SJSA1 (cell line): Measurements from ENCODE around the gene YAP1. TPM values are rescaled to one million over a fixed set of nuclear protein-coding genes. Genes with fewer than 3 reads are reported as not detected.
"Not testable (repeated sequence)": the region's sequence is repeated elsewhere in the genome, so short reads cannot be mapped to it uniquely, and the experiment has no call there.

Experiments
- DNase-seq, 2 experiments: peaks; one replicate each; pipeline ENCODE4 v3.0.0-alpha.2; 2015 to 2020; ENCODE audit warnings: low spot score in 2 of 2, low read depth in 1 of 2
- H3K27ac ChIP-seq: fragments of 250-450 bp; sonication (Bioruptor Pico); 2 replicates; pipeline ENCODE4 v1.5.1; 2020; ENCODE audit warnings: mild to moderate bottlenecking, moderate library complexity
- H3K27me3 ChIP-seq: fragments of 250-450 bp; sonication (Bioruptor Pico); replicated peaks from 2 replicates; pipeline ENCODE4 v1.5.1; 2020; ENCODE audit warnings: mild to moderate bottlenecking, moderate library complexity
- H3K36me3 ChIP-seq: fragments of 250-450 bp; sonication (Bioruptor Pico); 2 replicates; pipeline ENCODE4 v1.5.1; 2020; ENCODE audit warnings: mild to moderate bottlenecking
- H3K4me1 ChIP-seq: fragments of 250-450 bp; sonication (Bioruptor Pico); replicated peaks from 2 replicates; pipeline ENCODE4 v1.6.1; 2021; ENCODE audit warnings: mild to moderate bottlenecking
- H3K4me3 ChIP-seq: fragments of 250-450 bp; sonication (Bioruptor Pico); 2 replicates; pipeline ENCODE4 v1.5.1; 2020; ENCODE audit warnings: mild to moderate bottlenecking
- H3K9me3 ChIP-seq: fragments of 250-450 bp; sonication (Bioruptor Pico); replicated peaks from 2 replicates; pipeline ENCODE4 v1.5.1; 2020; ENCODE audit warnings: mild to moderate bottlenecking
- total RNA-seq: library from RNA; depleted of rRNA; stranded (reverse); fragments of >200 nt; shearing (Covaris generic); gene quantifications from 2 replicates; pipeline ENCODE4 v1.2.3, GENCODE V29; 2014

The YAP1 gene
- total RNA-seq, 1 experiment from 2014 or later: 38.1 TPM

DNA sequence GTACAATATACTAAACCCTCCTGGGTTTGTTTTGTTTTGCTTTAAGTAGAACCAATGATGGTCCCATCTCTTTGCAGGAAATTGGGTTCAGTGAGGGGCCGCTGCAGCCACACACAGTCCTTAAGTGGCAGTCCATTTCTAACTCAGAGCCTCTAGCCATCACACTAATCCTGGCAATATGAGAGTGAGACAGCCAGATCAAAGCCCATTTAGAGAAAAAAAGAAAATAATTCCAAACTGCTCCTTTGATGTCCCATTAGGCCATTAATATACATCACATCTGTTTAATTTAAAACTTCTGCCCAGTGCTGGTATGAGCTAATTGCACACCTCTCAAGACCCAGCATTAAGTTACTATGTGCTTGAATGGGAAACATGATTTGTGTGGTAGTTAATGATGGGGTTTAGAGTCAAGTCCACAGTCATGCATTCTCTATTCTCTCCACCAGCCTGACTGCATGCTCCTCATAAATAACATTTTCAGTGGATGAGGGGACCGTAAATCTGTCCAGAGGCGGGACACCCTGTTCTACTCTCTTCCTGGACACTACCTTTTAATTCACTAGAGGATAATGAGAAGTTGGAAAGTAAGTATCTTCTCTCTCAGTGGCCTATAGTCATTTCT lies 153.2 kb downstream of the YAP1 start:
- no peaks in the 10 kb centered on the region for H3K4me1 ChIP-seq
- H3K4me3 ChIP-seq: no peak overlapping the region
- H3K36me3 ChIP-seq: no peaks in the 10 kb centered on the region
- no peak overlapping the region for H3K27ac ChIP-seq
- no peaks in the 10 kb centered on the region for H3K9me3 ChIP-seq
- H3K27me3 ChIP-seq: no peaks in the 10 kb centered on the region
- DNase-seq: no peak

DNA sequence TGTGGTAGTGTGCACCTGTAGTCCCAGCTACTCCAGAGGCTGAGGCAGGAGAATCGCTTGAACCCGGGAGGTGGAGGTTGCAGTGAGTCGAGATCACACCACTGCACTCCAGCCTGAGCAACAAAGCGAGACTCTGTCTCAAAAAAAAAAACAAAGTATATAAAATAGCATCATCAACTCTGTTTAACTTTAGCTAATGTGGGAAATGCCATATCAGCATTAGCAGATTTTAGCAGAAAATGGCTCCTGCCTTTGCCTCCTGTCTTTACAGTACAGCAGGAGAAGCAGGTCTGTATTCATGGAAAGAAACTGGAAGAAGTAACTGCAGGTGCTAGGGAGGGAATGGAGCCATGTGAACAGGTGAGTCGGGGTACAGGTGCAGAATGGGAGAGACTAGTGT lies 154.5 kb downstream of the YAP1 start:
- not testable (repeated sequence) for H3K4me1 ChIP-seq, H3K36me3 ChIP-seq, DNase-seq, H3K9me3 ChIP-seq, H3K27me3 ChIP-seq, H3K27ac ChIP-seq, H3K4me3 ChIP-seq

DNA sequence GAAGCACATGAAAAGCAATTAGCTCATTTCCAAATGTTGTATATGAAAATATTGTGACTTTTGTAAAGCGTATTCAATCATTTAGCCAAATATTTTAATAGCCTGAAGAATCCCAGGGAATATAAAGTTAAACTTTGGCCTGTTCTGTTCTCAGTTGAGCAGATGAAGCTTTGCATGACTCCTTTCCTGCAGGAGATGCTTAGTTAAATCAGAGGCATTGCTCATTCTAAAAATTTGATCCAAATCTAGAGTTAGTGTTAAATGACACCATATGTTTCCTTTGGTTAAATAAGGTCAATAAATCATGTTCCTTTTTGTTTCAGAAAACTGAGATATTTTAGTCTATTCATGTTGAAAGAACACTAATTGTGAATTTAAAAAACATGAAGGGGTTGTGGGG lies 155.9 kb downstream of the YAP1 start:
- Histone ChIP-seq H3K36me3 (no peaks in the 10 kb centered on the region), H3K4me3 (no peak overlapping the region), H3K27me3 (no peaks in the 10 kb centered on the region), H3K9me3 (no peaks in the 10 kb centered on the region), H3K27ac (no peak overlapping the region), H3K4me1 (no peaks in the 10 kb centered on the region)
- DNase-seq: no peak

DNA sequence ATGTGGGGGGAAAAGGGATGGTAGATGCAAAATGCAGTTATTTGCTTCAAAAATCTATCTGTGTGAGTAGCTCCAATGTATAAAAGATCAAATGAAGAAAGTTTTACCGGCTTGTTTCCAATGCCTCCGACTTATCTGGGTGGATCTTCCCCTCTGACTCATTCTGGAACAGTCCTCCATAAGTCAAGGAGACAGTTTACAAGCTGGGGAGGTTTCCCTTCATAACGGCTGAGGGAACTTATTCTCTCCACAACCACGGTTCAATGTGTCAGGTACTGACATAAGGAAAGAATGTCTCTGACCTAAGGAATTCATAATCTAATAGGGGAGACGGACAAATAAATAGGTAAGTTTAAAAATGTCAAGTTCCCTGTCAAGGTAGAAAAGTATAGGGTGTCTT lies 157.4 kb downstream of the YAP1 start:
- H3K4me3 ChIP-seq: no peak overlapping the region
- no peak overlapping the region for H3K27ac ChIP-seq
- no peaks in the 10 kb centered on the region for H3K36me3 ChIP-seq
- DNase-seq: no peak
- no peaks in the 10 kb centered on the region for H3K4me1 ChIP-seq
- no peaks in the 10 kb centered on the region for H3K27me3 ChIP-seq
- no peaks in the 10 kb centered on the region for H3K9me3 ChIP-seq

DNA sequence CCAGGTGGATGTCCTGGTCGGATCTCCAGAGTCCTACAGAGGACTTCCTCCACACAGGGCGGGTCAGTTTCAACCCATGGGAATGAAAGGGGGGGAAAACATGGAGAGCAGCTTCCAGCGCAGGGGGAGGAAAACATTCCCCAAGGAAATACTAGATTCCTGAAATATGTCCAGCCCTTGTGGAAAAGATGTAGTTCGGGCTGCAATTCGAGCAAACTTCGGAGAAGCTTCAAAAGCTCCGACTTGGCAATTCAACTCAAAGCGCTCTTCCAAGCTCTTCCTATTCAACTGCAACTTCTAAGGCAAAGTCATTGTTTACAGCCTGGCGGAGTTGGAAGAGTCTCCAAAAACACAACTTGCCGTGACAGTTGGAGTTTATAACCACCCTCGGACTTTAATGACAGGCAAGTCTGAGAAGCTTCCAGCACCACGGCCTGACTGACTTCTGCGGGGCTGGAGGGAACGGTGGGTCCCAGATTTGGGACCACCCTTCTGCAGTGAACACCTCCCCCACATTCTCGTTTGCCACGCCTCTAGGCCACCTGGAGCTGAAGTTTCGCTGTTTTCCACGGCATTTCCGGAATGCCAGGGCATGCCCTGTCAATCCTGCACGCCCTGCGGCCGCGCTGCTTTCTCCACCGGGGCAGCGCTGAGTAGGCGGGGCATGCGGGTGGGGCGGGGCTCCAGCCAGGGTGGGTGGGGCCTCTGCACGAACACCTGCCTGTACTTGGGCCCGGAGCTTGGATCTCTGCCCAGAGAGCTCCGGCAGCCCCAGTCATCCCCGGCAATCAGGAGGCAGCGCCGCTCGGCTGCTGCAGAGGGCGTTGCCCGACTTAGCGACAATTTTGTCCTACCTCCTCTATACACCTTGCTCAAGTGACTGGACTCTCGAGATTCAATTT lies 158.1 kb downstream of the YAP1 start:
- H3K36me3 ChIP-seq: no peaks in the 10 kb centered on the region
- DNase-seq: no peak
- H3K4me3 ChIP-seq: no peak overlapping the region
- no peaks in the 10 kb centered on the region for H3K27me3 ChIP-seq
- no peaks in the 10 kb centered on the region for H3K9me3 ChIP-seq
- H3K27ac ChIP-seq: no peak overlapping the region
- no peaks in the 10 kb centered on the region for H3K4me1 ChIP-seq

DNA sequence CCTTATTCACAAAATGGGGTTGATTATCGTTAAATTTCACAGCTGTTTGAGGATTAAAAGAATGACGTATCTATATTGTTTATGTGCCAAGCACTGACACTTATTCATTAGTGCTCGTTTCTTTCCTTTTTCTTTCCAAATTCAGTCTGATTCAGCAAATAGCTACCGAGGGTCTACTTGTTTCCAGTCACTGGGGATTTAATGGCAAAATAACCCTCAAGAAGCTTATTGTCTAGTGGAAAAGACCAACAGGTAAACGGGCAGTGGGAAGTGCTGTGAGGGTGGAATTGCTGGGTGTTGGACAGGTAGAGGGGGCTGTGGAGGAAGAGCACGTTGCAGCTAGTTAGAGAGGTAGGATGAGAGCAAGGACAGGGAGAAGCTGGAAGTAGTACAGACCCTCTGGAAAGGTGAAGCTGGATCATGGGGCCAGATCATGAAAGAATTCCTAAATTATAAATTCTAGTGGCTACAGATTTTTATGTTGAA lies 158.8 kb downstream of the YAP1 start:
- Histone ChIP-seq H3K36me3 (no peaks in the 10 kb centered on the region), H3K27me3 (no peaks in the 10 kb centered on the region), H3K9me3 (no peaks in the 10 kb centered on the region), H3K4me1 (no peaks in the 10 kb centered on the region), H3K27ac (no peak overlapping the region), H3K4me3 (no peak overlapping the region)
- DNase-seq: no peak

DNA sequence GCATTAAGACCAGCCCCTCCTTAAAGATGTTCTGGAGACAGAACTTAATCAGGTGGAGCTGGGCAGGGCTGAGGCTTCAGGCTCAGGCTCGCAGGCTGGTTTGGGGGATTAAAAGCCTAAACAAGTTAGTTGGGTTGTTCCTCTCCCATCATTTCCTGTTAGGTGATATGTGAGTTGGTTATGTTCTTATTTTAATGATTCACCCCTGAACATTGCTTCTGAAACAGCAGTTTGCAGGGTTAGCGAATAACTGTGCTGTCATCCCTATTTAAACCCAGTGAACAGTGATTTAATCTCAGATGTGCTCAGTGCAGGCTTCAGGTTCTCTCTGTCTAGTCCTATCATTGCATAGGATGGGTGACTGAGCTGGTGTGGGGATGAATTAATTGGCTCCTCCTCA lies 159.7 kb downstream of the YAP1 start:
- no peak for DNase-seq
- H3K27ac ChIP-seq: no peak overlapping the region

DNA sequence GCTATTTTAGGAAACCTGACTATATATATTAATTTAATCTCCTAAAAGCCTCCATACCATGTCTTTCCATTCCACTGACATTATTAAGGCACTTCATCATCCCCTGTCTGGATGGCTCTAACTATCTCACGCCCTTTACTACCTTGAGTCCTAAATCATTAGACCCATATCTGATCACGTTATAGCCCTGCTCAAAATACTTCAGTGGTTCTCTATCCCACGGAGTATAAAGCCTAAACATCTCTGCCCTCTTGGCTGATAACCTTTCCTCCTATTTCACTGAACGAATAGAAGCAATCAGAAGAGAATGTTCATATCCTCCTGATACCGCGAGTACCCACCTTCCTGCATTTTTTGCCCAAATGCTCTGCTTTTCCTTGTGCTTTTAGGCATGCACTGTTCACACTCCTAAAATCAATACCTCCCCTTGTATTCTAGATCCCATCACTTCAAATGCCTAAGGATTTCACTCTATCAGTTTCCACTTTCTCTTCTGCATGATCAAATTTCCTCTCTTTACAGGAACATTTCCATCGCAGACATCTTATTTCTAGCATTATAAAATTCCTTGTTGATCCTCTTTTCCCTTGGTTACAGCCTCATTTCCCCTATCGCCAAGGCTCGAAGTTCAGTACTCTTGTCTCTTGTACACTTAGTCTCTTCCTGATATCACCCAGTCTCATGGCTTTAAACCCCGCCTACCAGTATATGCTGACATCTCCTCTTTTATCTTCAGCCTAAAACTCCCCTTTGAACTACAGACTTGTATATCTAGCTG lies 162.0 kb downstream of the YAP1 start:
- no peak for DNase-seq
- Histone ChIP-seq H3K36me3 (no peaks in the 10 kb centered on the region), H3K4me1 (no peaks in the 10 kb centered on the region)

More for the DNA sequence above, 159.7 kb downstream of the YAP1 start:
- H3K4me3 ChIP-seq: no peak overlapping the region
- no peaks in the 10 kb centered on the region for H3K4me1 ChIP-seq
- no peaks in the 10 kb centered on the region for H3K27me3 ChIP-seq
- no peaks in the 10 kb centered on the region for H3K9me3 ChIP-seq
- H3K36me3 ChIP-seq: no peaks in the 10 kb centered on the region

DNA sequence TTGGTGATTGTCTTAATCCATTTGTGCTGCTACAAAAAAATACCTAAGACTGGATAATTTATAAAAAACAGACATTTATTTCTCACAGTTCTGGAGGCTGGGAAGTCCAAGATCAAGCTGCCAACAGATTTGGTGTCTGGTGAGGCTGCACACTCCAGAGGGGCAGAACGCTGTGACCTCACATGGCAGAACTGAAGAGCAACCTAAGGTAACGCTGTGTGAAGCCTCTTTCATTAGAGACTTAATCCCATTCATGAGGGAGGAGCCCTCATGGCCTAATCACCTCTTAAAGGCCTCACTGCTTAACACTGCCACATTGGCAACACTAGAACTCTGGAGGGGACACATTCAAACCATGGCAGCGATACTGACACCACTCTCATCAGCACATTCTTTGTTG lies 164.4 kb downstream of the YAP1 start:
- no peak overlapping the region for H3K27ac ChIP-seq
- DNase-seq: no peak
- H3K4me1 ChIP-seq: no peaks in the 10 kb centered on the region
- no peaks in the 10 kb centered on the region for H3K27me3 ChIP-seq
- no peaks in the 10 kb centered on the region for H3K36me3 ChIP-seq
- H3K4me3 ChIP-seq: no peak overlapping the region
- H3K9me3 ChIP-seq: no peaks in the 10 kb centered on the region

More for the DNA sequence above, 162.0 kb downstream of the YAP1 start:
- no peaks in the 10 kb centered on the region for H3K27me3 ChIP-seq
- no peak overlapping the region for H3K27ac ChIP-seq
- no peak overlapping the region for H3K4me3 ChIP-seq
- H3K9me3 ChIP-seq: no peaks in the 10 kb centered on the region

DNA sequence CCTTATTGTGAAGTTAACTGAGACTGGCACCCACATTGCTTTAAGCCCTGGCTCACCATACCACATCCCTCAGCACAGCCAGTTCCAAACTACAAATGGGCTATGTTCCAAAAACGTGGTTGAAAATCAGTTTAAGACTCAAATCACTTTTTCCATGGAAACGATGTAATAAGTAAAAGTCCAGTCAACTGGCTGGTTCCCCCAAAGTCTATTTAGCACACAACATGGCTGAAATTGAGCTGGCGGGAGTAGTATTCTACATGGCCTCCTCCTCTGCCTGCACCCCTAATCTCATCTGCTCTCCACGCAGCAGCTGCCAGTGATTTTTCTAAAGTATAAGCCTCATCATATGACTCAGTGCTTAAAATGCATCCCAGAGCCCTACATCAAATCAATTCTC lies 166.1 kb downstream of the YAP1 start:
- no peak overlapping the region for H3K27ac ChIP-seq
- H3K4me3 ChIP-seq: no peak overlapping the region
- no peaks in the 10 kb centered on the region for H3K4me1 ChIP-seq
- no peaks in the 10 kb centered on the region for H3K36me3 ChIP-seq
- H3K27me3 ChIP-seq: no peaks in the 10 kb centered on the region
- no peaks in the 10 kb centered on the region for H3K9me3 ChIP-seq
- DNase-seq: no peak

DNA sequence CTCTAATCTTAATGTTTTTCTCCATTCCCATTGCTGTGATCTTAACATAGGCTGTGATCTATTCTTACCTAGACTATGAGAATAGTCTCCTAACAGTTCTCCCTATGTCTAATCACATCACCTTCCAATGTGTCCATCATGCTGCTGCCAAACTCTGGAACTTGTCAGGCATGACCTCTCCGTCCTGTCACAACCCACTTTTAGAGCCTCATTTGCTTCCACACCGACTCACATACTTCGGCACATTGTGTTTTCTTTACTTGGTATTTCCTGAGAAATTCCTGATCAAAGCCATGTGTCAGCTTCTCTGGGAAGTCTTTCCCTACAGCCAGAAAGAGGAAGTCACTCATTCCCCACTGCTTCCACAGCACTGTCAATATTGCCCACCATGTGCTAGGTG lies 166.5 kb downstream of the YAP1 start:
- DNase-seq: no peak

DNA sequence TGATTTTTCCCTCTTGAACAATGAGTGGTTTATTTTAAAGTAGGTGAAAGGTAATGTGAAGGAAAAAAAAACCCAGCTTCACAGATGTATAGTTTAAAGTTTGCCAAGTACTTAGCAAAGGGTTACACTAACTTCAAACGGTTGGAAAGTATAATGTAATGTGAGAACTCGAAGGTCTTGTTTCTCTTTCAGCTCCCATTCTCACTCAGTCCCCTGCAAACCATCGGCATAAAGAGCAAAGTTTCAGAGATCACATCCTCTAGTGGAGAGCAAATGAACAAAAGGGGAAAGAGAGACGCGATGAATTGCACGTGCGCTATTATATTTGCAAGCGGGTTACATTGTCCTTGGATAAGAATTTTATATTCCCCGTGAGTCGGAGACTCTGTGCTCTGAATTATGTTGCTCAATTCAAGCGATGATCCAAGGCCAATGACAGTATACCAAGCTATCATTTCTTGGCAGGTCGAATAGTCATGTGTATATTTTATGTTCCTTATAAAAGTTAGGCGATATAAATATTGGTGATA lies 169.5 kb downstream of the YAP1 start:
- no peak for DNase-seq
- Histone ChIP-seq H3K4me1 (no peaks in the 10 kb centered on the region), H3K27me3 (no peaks in the 10 kb centered on the region), H3K36me3 (no peaks in the 10 kb centered on the region), H3K4me3 (no peak overlapping the region), H3K9me3 (no peaks in the 10 kb centered on the region), H3K27ac (no peak overlapping the region)

More for the DNA sequence above, 166.5 kb downstream of the YAP1 start:
- Histone ChIP-seq H3K27ac (no peak overlapping the region), H3K4me1 (no peaks in the 10 kb centered on the region), H3K36me3 (no peaks in the 10 kb centered on the region), H3K4me3 (no peak overlapping the region), H3K27me3 (no peaks in the 10 kb centered on the region), H3K9me3 (no peaks in the 10 kb centered on the region)

DNA sequence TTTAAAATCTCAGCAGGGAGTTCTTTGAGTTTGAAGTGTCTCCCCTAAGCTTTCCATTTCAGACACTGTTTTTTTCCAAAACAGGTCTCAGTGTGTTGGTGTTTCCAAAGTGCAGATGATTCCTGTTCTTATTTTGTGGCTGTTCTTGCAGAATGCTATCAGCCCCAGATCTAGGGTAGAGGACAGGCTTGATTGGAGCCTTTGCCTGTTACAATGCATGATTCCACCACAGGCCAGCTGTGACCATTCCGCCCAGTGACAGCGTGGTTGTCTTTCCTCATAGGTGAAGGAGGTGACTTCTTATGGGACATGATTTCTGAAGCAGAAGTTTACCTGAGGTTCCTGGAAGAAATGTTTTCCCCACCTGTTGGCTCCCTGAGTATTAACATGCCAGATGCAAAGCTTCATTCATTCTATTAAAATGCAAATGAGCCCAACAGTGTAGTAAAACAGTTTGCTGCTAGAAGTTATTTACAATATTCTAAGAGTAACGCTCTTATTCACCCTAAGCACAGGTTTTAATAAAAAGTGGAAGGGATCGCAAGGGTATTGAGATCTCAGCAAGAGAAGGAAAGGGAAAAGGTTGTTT lies 170.1 kb downstream of the YAP1 start:
- H3K9me3 ChIP-seq: no peaks in the 10 kb centered on the region
- no peak for DNase-seq
- no peak overlapping the region for H3K4me3 ChIP-seq
- H3K4me1 ChIP-seq: no peaks in the 10 kb centered on the region
- H3K36me3 ChIP-seq: no peaks in the 10 kb centered on the region
- H3K27me3 ChIP-seq: no peaks in the 10 kb centered on the region
- H3K27ac ChIP-seq: no peak overlapping the region
